22Rv1 (cell line): Measurements from ENCODE around the gene TSPAN18.

Experiments
- CTCF ChIP-seq: fragments of 450-650 bp; IDR thresholded peaks from 2 replicates; pipeline ENCODE4 v1.5.1; 2017; ENCODE audit warnings: mild to moderate bottlenecking
- ZFX ChIP-seq: fragments of 450-650 bp; IDR thresholded peaks from 2 replicates; pipeline ENCODE4 v1.6.1; 2017; ENCODE audit warnings: antibody characterized with exemption, borderline replicate concordance

- no peak for TF ChIP-seq CTCF
- no peak for TF ChIP-seq ZFX
Observed at GRCh38 chr11:44804449-44805437, 78.0 kb downstream of the TSPAN18 start.
